GM18519 (cell line): ENCODE measurements around the gene DGCR2.
"Not testable (repeated sequence)": the region's sequence is repeated elsewhere in the genome, so short reads cannot be mapped to it uniquely, and the experiment has no call there.

Source experiments
- ATAC-seq: cut with Tn5 transposase; IDR thresholded peaks from one replicate; pipeline ENCODE4 v1.9.1; 2021; ENCODE audit warnings: mild to moderate bottlenecking, moderate library complexity; ENCODE audit not compliant: unreplicated experiment, low FRiP score

Gene DGCR2

GRCh38 chr22:19086896-19087295 lies 35.3 kb downstream of the DGCR2 start:
- no peak for ATAC-seq

DNA sequence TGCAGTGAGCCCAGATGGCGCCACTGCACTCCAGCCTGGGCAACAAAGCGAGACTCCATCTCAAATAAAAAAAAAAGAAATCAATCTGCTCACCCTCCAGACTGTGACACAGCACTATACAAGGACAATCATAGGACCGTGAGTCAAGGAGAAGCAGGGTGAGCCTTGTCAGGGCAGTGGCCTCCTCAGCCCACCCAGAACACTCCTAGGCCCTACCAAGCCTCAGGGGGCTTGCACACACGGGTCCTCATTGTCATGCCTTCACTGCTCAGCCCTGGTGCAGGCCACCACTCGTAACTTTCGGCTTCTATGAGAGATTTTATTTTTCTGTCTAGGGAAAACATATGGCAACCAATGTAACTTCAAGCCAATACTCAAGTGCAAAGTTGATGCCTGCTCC lies 35.8 kb downstream of the DGCR2 start:
- no peak for ATAC-seq

DNA sequence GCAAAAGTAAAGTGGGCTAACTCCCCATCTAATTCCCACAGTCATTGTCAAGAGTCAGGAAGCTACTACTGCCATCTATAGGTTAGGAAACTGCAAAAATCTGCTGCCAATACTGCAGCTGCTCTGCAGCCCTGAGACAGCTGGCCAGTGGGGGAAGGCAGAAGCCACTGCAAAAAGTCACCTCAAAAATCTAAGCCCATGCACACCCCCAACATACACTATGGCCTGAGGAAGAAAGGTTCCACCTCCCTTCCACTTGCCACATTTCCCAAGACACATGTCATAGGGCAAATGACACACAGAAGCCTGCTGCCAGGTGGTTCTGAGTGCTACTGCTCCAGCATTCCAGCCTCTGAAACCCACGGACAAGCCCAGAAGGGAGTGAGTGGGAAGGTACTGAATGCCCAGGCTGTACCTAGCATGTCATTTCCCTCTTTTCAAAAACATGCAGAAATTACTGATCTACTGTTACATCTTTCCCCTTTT lies 36.9 kb downstream of the DGCR2 start:
- ATAC-seq, result no peak

DNA sequence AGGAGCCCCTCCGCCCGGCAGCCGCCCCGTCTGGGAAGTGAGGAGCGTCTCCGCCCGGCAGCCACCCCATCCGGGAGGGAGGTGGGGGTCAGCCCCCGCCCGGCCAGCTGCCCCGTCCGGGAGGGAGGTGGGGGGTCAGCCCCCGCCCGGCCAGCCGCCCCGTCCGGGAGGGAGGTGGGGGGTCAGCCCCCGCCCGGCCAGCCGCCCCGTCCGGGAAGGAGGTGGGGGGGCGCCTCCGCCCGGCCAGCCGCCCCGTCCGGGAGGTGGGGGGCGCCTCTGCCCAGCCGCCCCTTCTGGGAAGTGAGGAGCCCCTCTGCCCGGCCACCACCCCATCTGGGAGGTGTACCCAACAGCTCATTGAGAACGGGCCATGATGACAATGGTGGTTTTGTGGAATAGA lies 37.6 kb downstream of the DGCR2 start:
- ATAC-seq, result not testable (repeated sequence)

DNA sequence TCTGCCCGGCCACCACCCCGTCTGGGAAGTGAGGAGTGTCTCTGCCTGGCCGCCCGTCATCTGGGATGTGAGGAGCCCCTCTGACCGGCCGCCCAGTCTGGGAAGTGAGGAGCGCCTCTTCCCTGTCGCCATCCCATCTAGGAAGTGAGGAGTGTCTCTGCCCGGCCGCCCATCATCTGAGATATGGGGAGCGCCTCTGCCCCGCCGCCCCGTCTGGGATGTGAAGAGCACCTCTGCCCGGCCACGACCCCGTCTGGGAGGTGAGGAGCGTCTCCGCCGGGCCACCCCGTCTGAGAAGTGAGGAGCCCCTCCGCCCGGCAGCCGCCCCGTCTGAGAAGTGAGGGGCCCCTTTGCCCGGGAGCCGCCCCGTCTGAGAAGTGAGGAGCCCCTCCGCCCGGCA lies 38.1 kb downstream of the DGCR2 start:
- ATAC-seq, result not testable (repeated sequence)

- no peak for ATAC-seq
Measured at GRCh38 chr22:19082793-19083192, 39.4 kb downstream of the DGCR2 start.

DNA sequence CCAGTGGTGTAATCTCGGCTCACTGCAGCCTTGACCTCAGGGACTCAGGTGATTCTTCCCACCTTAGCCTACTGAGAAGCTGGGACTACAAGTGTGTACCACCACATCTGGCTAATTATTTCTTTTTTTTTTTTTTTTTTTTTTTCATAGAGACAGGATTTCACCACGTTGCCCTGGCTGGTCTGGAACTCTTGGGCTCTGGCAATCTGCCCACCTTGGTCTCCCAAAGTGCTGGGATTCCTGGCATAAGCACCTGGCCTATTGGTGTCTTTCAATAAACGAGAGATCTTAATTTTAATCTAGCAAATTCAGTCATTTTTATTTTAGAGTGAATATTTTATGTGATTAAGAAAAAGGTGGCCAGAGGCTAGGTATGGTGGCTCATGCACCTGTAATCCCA lies 40.1 kb downstream of the DGCR2 start:
- no peak for ATAC-seq

DNA sequence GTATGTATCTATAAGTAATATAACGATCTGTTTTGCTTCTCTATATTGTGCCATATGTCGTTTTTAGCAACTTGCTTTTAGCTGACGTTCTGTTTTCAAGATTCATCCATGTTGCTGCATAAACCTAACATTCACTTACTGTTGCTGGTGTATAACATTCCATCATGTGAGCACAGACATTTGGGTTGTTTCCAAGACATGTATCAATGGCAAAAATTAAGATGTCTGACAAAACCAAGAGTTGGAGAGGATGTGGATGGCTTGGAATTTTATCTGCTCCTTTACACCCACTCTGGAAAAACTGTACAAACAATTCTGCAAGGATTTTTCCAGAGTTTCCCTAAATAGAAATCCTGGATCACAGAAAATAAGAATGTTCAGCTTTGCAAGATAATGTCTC lies 40.9 kb downstream of the DGCR2 start:
- no peak for ATAC-seq

GRCh38 chr22:19080853-19081252 lies 41.4 kb downstream of the DGCR2 start:
- no peak for ATAC-seq

DNA sequence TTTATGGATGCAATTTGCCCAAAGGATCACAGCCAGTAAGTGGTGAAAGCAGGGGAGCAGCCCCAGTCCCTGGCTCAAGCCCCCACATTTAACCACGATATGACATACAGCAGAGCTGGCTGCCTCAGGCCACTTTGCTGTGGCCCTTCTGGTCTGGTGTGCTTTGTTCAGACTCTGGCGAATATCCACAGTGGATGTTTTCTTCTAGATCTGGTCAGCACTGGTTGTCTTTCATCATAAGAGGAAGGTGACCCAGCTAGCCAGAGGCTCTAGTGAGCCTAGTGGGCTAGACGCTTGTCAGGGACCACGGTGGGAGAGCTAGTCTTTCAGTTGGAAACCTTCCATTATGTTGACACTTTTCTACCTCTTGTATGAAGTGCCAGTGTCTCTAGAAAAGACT lies 42.5 kb downstream of the DGCR2 start:
- ATAC-seq, result no peak

DNA sequence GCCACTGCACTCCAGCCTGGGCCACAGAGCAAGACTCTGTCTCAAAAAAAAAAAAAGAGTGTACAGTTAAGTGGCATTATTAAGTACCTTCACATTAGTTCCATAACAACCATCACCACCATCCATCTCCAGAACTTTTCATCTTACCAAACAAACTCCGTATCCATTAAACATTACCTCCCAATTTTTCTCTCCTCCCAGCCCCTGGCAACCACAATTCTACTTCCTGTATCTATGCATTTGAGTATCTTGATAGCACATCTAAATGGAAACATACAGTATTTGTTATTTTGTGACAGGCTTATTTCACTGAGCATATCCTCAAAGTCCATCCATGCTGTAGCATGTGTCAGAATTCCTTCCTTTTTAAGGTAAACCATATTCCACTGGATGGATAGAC lies 46.8 kb downstream of the DGCR2 start:
- no peak for ATAC-seq

DNA sequence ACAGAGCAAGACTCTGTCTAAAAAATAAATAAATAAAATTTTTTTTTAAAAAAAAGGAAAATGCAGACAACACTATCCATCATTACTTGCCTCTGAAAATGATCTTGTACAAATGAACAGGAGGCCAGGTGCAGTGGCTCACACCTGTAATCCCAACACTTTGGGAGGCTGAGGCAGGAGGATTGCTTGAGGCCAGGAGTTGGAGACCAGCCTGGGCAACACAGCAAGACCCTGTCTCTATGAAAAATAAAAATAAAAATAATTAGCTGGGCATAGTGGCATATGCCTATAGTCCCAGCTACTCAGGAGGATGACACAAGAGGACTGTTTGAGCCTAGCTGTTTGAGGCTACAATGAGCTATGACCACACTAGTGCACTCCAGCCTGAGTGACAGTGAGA lies 49.4 kb downstream of the DGCR2 start:
- ATAC-seq, result not testable (repeated sequence)

DNA sequence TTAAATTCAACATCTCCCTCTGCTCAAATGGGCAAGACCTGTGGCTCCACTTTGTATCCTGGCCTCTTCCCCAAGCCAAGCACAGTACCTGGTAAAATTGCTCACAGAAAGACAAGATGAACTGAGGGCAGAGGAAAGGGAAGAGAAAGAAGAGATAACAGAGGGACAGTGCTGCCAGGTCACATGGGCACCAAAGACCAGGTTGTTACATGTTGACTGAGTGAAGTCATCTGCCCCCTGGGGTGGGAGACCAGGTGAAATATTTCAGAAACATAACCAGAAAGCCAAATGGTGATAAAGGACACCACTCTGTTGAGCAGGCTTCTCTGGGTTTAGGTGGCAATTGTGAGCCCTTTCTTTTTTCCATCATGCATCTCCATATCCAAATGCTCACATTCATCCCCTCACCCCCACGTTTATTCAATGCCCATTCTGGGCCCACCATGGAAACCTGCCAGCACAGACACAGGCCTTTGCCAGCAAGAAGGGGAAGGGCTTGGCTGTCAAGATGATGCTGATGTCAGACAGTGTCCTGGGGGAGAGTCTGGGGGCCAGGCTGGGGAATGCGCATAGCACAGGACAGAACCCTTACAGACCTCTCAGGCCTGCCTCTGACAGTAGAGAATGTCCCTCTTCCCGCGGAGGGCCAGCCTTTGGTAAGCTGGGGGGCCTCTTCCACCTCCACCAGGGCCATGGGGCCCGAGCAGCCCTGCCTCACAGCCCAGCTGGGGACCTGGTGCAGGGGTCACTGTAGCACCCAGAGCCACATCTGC lies 51.6 kb downstream of the DGCR2 start:
- ATAC-seq, result no peak

GRCh38 chr22:19069451-19069850 lies 52.8 kb downstream of the DGCR2 start:
- no peak for ATAC-seq

DNA sequence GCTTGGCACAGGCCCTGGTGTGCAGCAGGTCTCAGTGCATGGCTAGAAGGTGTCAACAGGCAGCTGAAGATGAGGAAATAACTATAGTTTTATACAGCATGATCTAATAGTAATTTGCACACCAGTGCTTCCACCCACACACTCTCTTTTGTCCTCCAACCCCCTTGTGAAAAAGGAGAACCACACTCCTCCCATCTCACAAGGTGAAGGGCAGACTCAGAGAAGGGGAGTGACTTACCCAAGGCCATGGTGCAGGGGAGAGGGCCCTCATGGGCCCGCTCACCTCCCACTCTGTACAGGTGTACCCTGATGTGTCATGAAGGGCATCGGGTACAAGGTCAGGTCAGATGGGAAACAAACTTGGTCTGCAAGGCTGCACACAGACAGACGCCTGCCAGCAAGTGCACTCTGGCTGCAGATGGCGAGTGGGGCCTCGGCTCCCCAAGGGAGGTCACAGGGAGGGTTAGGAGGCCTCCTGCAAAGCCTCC lies 53.4 kb downstream of the DGCR2 start:
- ATAC-seq, result no peak

GRCh38 chr22:19067696-19068348 lies 54.4 kb downstream of the DGCR2 start:
- ATAC-seq, result no peak

DNA sequence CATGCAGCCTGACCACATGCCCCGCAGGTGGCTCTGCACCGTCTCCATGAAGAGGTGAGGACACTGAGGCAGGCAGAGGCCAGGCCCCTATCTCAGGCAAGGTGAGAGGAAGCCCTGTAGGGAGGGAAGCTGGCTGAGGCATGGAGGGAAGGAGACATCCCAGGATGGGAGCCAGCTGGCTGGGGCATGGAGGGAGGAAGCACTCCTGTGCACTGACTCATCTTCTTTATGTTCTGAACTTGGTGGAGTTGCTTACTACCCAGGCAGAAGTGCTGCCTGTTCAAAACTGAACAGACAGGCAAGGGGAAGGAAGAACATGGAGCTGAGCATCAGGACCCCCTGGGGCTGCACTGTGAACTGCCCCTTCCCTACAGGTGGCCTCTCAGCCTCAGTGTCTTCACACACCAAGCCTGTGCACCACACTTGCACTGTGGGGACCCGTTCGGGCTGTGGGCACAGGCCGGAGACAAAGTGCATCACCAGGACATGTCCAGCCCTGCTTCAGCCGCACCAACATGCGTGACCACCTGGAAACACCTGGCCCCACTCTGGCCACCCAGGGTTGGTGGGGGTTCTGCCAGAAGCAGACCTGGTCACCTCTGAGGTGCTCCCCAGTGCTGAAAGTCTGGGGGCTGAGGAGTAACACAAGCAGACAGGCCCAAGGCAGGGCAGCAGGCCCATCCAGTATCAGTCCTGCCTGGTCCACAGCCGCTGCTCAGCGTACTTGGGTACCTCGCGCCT lies 55.5 kb downstream of the DGCR2 start:
- no peak for ATAC-seq

GRCh38 chr22:19065929-19066328 lies 56.3 kb downstream of the DGCR2 start:
- ATAC-seq, result no peak

DNA sequence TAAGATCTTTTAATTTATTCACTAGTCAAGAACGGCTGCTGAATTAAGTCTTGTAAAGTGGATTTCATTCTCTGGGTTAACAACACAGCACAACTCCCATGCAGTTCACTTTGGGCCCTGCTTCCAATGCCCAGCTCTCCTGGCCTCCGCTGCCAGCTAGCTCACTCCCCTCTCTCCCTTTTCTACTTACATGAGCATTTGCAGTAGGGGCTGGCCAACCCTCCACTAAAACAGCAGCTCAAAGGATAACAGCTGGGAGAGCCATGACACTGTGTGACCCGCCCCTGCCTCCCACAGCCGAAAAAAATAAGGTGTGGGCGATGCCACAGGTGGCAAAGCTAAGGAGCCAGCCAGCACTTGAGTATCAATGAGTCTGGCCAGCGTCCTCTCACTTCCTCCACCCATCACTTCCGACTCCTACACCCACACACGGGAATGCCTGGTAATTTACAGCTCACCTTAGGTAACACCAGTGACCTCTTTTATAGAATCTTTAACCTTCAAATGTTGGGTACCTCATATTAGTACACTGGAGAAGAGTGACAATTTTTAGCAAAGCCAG lies 56.8 kb downstream of the DGCR2 start:
- ATAC-seq, result no peak

DNA sequence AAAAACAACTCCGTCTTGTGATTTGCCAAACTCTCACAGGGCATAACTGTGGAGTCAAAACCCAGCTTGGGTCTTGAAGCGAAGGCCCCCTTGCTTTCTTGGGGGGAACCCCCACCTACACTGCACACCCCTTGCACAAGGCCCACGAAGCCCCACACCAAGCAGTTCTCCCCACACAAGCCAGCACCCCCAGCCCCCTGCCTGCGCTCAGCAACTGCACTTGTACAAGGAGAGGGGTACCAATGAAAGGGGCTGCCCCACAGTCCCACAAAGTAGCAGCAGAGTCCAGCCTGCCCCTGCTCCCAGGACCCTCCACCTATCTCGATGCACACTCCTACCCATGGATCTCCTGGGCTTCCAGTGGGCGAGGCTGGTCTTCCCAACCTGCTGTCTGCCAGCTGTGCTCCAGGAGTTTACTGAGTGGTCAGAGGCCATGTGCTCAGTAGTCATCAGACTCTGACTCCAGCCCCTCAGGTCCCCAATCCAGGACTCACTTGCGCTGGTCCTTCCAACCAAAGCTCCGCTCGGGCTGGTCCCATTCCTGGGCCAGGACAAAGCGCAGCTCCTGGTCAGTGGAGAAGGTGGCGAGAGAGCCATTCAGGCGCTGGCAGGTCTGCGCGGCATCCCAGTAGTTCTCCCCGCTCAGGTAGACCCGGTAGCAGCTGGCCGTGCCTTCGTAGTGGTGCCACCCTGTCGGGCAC lies 57.7 kb downstream of the DGCR2 start:
- no peak for ATAC-seq
